HuH-7.5 (cell line): ENCODE measurements around the gene DSE.
A peak's percentile ranks its signal among the peaks of the same experiment; 100 is the strongest.

Experiments used
- DNase-seq: peaks from one replicate; pipeline ENCODE4 v3.0.0; 2011; ENCODE audit warnings: low spot score

Gene DSE

GRCh38 chr6:116362276-116362675, 8.5 kb upstream of the DSE start:
- no peak for DNase-seq

- no peak for DNase-seq
Measured at GRCh38 chr6:116363759-116364158, 7.0 kb upstream of the DSE start.

- no peak for DNase-seq
Measured at GRCh38 chr6:116364321-116364720, 6.4 kb upstream of the DSE start.

GRCh38 chr6:116365743-116366142, 5.0 kb upstream of the DSE start:
- no peak for DNase-seq

GRCh38 chr6:116366740-116367275, 3.9 kb upstream of the DSE start:
- no peak for DNase-seq

- DNase-seq, result no peak
Measured at GRCh38 chr6:116369540-116369939, 1.2 kb upstream of the DSE start.

- no peak for DNase-seq
Measured at GRCh38 chr6:116369964-116370759, 585 bp upstream of the DSE start.

GRCh38 chr6:116371120-116371917, 572 bp downstream of the DSE start:
- DNase-seq, result peak; percentile 65

- DNase-seq, result no peak
Measured at GRCh38 chr6:116371918-116372209, 1.1 kb downstream of the DSE start.

GRCh38 chr6:116373300-116373699, 2.6 kb downstream of the DSE start:
- DNase-seq, result no peak

- DNase-seq, result no peak
Measured at GRCh38 chr6:116373940-116374339, 3.2 kb downstream of the DSE start.

GRCh38 chr6:116374586-116374985, 3.8 kb downstream of the DSE start:
- no peak for DNase-seq

- DNase-seq, result no peak
Measured at GRCh38 chr6:116375262-116375661, 4.5 kb downstream of the DSE start.

GRCh38 chr6:116376149-116376548, 5.4 kb downstream of the DSE start:
- no peak for DNase-seq

- DNase-seq, result no peak
Measured at GRCh38 chr6:116379764-116380163, 9.0 kb downstream of the DSE start.

- DNase-seq, result no peak
Measured at GRCh38 chr6:116380346-116380745, 9.6 kb downstream of the DSE start.

- DNase-seq, result no peak
Measured at GRCh38 chr6:116381000-116381399, 10.3 kb downstream of the DSE start.

GRCh38 chr6:116382587-116382986, 11.8 kb downstream of the DSE start:
- DNase-seq, result no peak

- DNase-seq, result no peak
Measured at GRCh38 chr6:116384727-116385458, 14.1 kb downstream of the DSE start.

- DNase-seq, result no peak
Measured at GRCh38 chr6:116385459-116385802, 14.7 kb downstream of the DSE start.

- DNase-seq, result no peak
Measured at GRCh38 chr6:116385921-116386320, 15.2 kb downstream of the DSE start.

GRCh38 chr6:116386581-116387299, 16.0 kb downstream of the DSE start:
- DNase-seq, result no peak
